HG03521 (cell line): Measurements from ENCODE around the gene CHST8.

ENCODE experiments used
- ATAC-seq: cut with Tn5 transposase; IDR thresholded peaks from one replicate; pipeline ENCODE4 v1.9.1; 2021; ENCODE audit warnings: mild to moderate bottlenecking, moderate library complexity; ENCODE audit not compliant: unreplicated experiment

CHST8 gene

GRCh38 chr19:33780746-33781145 lies 159.0 kb downstream of the CHST8 start:
- no peak for ATAC-seq

- ATAC-seq = no peak
These were observed 159.7 kb downstream of the CHST8 start for GRCh38 chr19:33781415-33781935.

GRCh38 chr19:33781996-33782395 lies 160.2 kb downstream of the CHST8 start:
- no peak for ATAC-seq

- ATAC-seq = no peak
These were observed 162.7 kb downstream of the CHST8 start for GRCh38 chr19:33784432-33784831.

GRCh38 chr19:33785795-33786194 lies 164.0 kb downstream of the CHST8 start:
- no peak for ATAC-seq

- no peak for ATAC-seq
These were observed 166.9 kb downstream of the CHST8 start for GRCh38 chr19:33788676-33789075.

GRCh38 chr19:33789344-33789743 lies 167.6 kb downstream of the CHST8 start:
- no peak for ATAC-seq

- no peak for ATAC-seq
These were observed 173.1 kb downstream of the CHST8 start for GRCh38 chr19:33794683-33795369.

GRCh38 chr19:33795370-33796163 lies 173.8 kb downstream of the CHST8 start:
- ATAC-seq = no peak

- ATAC-seq = no peak
These were observed 174.6 kb downstream of the CHST8 start, which contains the start of gene KCTD15 for GRCh38 chr19:33796164-33796875. TSS of gene KCTD15 (plus strand) at chr19:33796870. CDS start at chr19:33800455, 3,585 bp downstream.

GRCh38 chr19:33797802-33798671 lies 176.3 kb downstream of the CHST8 start:
- no peak for ATAC-seq

- no peak for ATAC-seq
These were observed 176.9 kb downstream of the CHST8 start for GRCh38 chr19:33798681-33799111.

GRCh38 chr19:33799476-33799875 lies 177.7 kb downstream of the CHST8 start:
- ATAC-seq = no peak

- no peak for ATAC-seq
These were observed 178.4 kb downstream of the CHST8 start for GRCh38 chr19:33800012-33800680.

- no peak for ATAC-seq
These were observed 179.7 kb downstream of the CHST8 start for GRCh38 chr19:33801411-33801810.

- no peak for ATAC-seq
These were observed 180.2 kb downstream of the CHST8 start for GRCh38 chr19:33802001-33802400.

- ATAC-seq = no peak
These were observed 181.0 kb downstream of the CHST8 start for GRCh38 chr19:33802801-33803200.

- no peak for ATAC-seq
These were observed 181.6 kb downstream of the CHST8 start for GRCh38 chr19:33803383-33803782.

GRCh38 chr19:33804021-33804799 lies 182.5 kb downstream of the CHST8 start:
- no peak for ATAC-seq
